Osteocyte (in vitro differentiated cells): ENCODE measurements around the gene COMTD1. TPM values are rescaled to one million over a fixed set of nuclear protein-coding genes. Genes with fewer than 3 reads are reported as not detected.
"Not testable (repeated sequence)": the region's sequence is repeated elsewhere in the genome, so short reads cannot be mapped to it uniquely, and the experiment has no call there.

Experiments used
- DNase-seq: peaks from one replicate; pipeline ENCODE4 v3.0.0; 2021; ENCODE audit warnings: mixed read lengths; ENCODE audit not compliant: unreplicated experiment; ENCODE audit errors: extremely low spot score
- H3K27ac Mint-ChIP-seq: one replicate; pipeline ENCODE4 v1.8.0; 2021; ENCODE audit warnings: mild to moderate bottlenecking, mixed read lengths; ENCODE audit not compliant: unreplicated experiment
- H3K27me3 Mint-ChIP-seq: one replicate; pipeline ENCODE4 v1.8.0; 2021; ENCODE audit warnings: mixed read lengths; ENCODE audit not compliant: unreplicated experiment
- H3K36me3 Mint-ChIP-seq: one replicate; pipeline ENCODE4 v1.8.0; 2021; ENCODE audit warnings: mixed read lengths; ENCODE audit not compliant: unreplicated experiment
- H3K4me1 Mint-ChIP-seq: one replicate; pipeline ENCODE4 v1.8.0; 2021; ENCODE audit warnings: mixed read lengths; ENCODE audit not compliant: unreplicated experiment
- H3K4me3 Mint-ChIP-seq: one replicate; pipeline ENCODE4 v1.8.0; 2021; ENCODE audit warnings: mild to moderate bottlenecking, moderate library complexity, mixed read lengths; ENCODE audit not compliant: unreplicated experiment
- H3K9me3 Mint-ChIP-seq: one replicate; pipeline ENCODE4 v1.8.0; 2021; ENCODE audit warnings: mixed read lengths; ENCODE audit not compliant: unreplicated experiment
- CTCF ChIP-seq: fragments of 200-600 bp; sonication (generic); IDR thresholded peaks from 2 replicates; pipeline ENCODE4 v1.5.0; 2021; ENCODE audit warnings: antibody characterized with exemption, mild to moderate bottlenecking, moderate library complexity
- total RNA-seq: library from RNA; stranded (reverse); gene quantifications from 2 replicates; pipeline ENCODE4 v1.2.1, GENCODE V29; 2021

The COMTD1 gene
- total RNA-seq, 1 donor from 2014 or later: 12.9 TPM

GRCh38 chr10:75189266-75190096, 46.3 kb downstream of the COMTD1 start:
- Mint-ChIP-seq H3K36me3 (no peaks in the 10 kb centered on the region), H3K27me3 (no peaks in the 10 kb centered on the region), H3K4me3 (no peak overlapping the region), H3K9me3 (no peaks in the 10 kb centered on the region), H3K27ac (no peak overlapping the region), H3K4me1 (peaks cover 8% of the 10 kb centered on the region)
- no peak for TF ChIP-seq CTCF
- no peak for DNase-seq

- not testable (repeated sequence) for H3K27ac Mint-ChIP-seq
Observed at GRCh38 chr10:75188522-75188921, 47.2 kb downstream of the COMTD1 start.

GRCh38 chr10:75187961-75188426, 47.8 kb downstream of the COMTD1 start:
- no peaks in the 10 kb centered on the region for H3K9me3 Mint-ChIP-seq
- H3K27ac Mint-ChIP-seq: no peak overlapping the region
- no peak for DNase-seq
- H3K36me3 Mint-ChIP-seq: no peaks in the 10 kb centered on the region
- H3K4me1 Mint-ChIP-seq: peaks cover 8% of the 10 kb centered on the region
- no peaks in the 10 kb centered on the region for H3K27me3 Mint-ChIP-seq
- peak; percentile 65 for TF ChIP-seq CTCF
- H3K4me3 Mint-ChIP-seq: no peak overlapping the region

More at GRCh38 chr10:75188522-75188921, 47.2 kb downstream of the COMTD1 start:
- not testable (repeated sequence) for H3K27me3 Mint-ChIP-seq, H3K36me3 Mint-ChIP-seq, H3K4me1 Mint-ChIP-seq, H3K9me3 Mint-ChIP-seq, H3K4me3 Mint-ChIP-seq, DNase-seq

- DNase-seq: no peak
- Mint-ChIP-seq H3K9me3 (no peaks in the 10 kb centered on the region), H3K36me3 (no peaks in the 10 kb centered on the region), H3K4me1 (no peaks in the 10 kb centered on the region), H3K4me3 (no peak overlapping the region), H3K27me3 (no peaks in the 10 kb centered on the region), H3K27ac (no peak overlapping the region)
- TF ChIP-seq CTCF: no peak
Observed at GRCh38 chr10:75186310-75186709, 49.4 kb downstream of the COMTD1 start.

Other genes with a start within 250 kb of the COMTD1 start
- 25.9 and 26.4 TPM in 2 replicates for gene SAMD8, start 124.3 kb downstream of the COMTD1 start, total RNA-seq
- gene VDAC2, start 25.2 kb downstream of the COMTD1 start, total RNA-seq: 130 TPM in 2 replicates
- 38.5 and 42.1 TPM in 2 replicates for gene ZNF503, start 165.8 kb upstream of the COMTD1 start, total RNA-seq
- gene LRMDA, start 195.7 kb upstream of the COMTD1 start, total RNA-seq: 0.19 and 1.3 TPM in 2 replicates